IPS-18a (cell line): Measurements from ENCODE around the gene IFI27.
A peak's percentile ranks its signal among the peaks of the same experiment; 100 is the strongest.
"Not testable (repeated sequence)": the region's sequence is repeated elsewhere in the genome, so short reads cannot be mapped to it uniquely, and the experiment has no call there.

ENCODE experiments used
- H3K27ac ChIP-seq: one replicate; pipeline ENCODE4 v1.5.1; 2013; ENCODE audit warnings: low read length
- H3K27me3 ChIP-seq: one replicate; pipeline ENCODE4 v1.6.1; 2013; ENCODE audit warnings: mild to moderate bottlenecking, low read length; ENCODE audit not compliant: control insufficient read depth, insufficient read depth
- H3K36me3 ChIP-seq: one replicate; pipeline ENCODE4 v1.6.1; 2013; ENCODE audit warnings: low read depth, low read length; ENCODE audit not compliant: control insufficient read depth
- H3K4me1 ChIP-seq: one replicate; pipeline ENCODE4 v1.6.1; 2013; ENCODE audit warnings: low read depth, low read length; ENCODE audit not compliant: control insufficient read depth
- H3K4me3 ChIP-seq: one replicate; pipeline ENCODE4 v1.5.1; 2013; ENCODE audit warnings: low read length
- H3K9ac ChIP-seq: one replicate; pipeline ENCODE4 v1.6.1; 2013; ENCODE audit warnings: mild to moderate bottlenecking, low read length, moderate library complexity
- H3K9me3 ChIP-seq: one replicate; pipeline ENCODE4 v1.6.1; 2013; ENCODE audit warnings: low read depth, low read length; ENCODE audit not compliant: control insufficient read depth

The IFI27 gene

GRCh38 chr14:94110552-94111181, at the start of gene IFI27:
TSS of gene IFI27 (plus strand) at chr14:94110736.
- Histone ChIP-seq H3K27me3 (no peaks in the 10 kb centered on the region), H3K9ac (no peak within 1 kb of the TSS), H3K4me3 (no peak within 1 kb of the TSS), H3K4me1 (no peaks in the 10 kb centered on the region), H3K9me3 (no peaks in the 10 kb centered on the region), H3K27ac (no peak within 1 kb of the TSS), H3K36me3 (no peaks in the 10 kb centered on the region)

GRCh38 chr14:94062344-94062940, 48.1 kb upstream of the IFI27 start:
- peaks cover 46% of the 10 kb centered on the region for H3K36me3 ChIP-seq
- H3K9ac ChIP-seq = no peak overlapping the region
- peaks cover 10% of the 10 kb centered on the region for H3K4me1 ChIP-seq
- no peaks in the 10 kb centered on the region for H3K9me3 ChIP-seq
- no peak overlapping the region for H3K4me3 ChIP-seq
- H3K27me3 ChIP-seq = no peaks in the 10 kb centered on the region
- H3K27ac ChIP-seq = no peak overlapping the region

- Histone ChIP-seq H3K4me1 (peaks cover 10% of the 10 kb centered on the region), H3K36me3 (peaks cover 11% of the 10 kb centered on the region), H3K27me3 (no peaks in the 10 kb centered on the region), H3K9ac (no peak overlapping the region), H3K4me3 (no peak overlapping the region), H3K27ac (no peak overlapping the region), H3K9me3 (no peaks in the 10 kb centered on the region)
These were observed 44.4 kb upstream of the IFI27 start for GRCh38 chr14:94066089-94066676.

- not testable (repeated sequence) for H3K36me3 ChIP-seq, H3K4me1 ChIP-seq, H3K27me3 ChIP-seq
These were observed 38.5 kb upstream of the IFI27 start for GRCh38 chr14:94072076-94072475.

GRCh38 chr14:94074534-94074933, 36.0 kb upstream of the IFI27 start:
- no peak overlapping the region for H3K27ac ChIP-seq
- H3K4me3 ChIP-seq = no peak overlapping the region
- H3K9ac ChIP-seq = no peak overlapping the region
- H3K9me3 ChIP-seq = peaks cover 9% of the 10 kb centered on the region
- H3K36me3 ChIP-seq = peaks cover 22% of the 10 kb centered on the region
- no peaks in the 10 kb centered on the region for H3K27me3 ChIP-seq
- no peaks in the 10 kb centered on the region for H3K4me1 ChIP-seq

More at GRCh38 chr14:94072076-94072475, 38.5 kb upstream of the IFI27 start:
- H3K9me3 ChIP-seq, H3K4me3 ChIP-seq, H3K27ac ChIP-seq, H3K9ac ChIP-seq: not testable (repeated sequence)

GRCh38 chr14:94075008-94075407, 35.5 kb upstream of the IFI27 start:
- peaks cover 22% of the 10 kb centered on the region for H3K36me3 ChIP-seq
- no peaks in the 10 kb centered on the region for H3K27me3 ChIP-seq
- no peak overlapping the region for H3K9ac ChIP-seq
- no peak overlapping the region for H3K27ac ChIP-seq
- peaks cover 9% of the 10 kb centered on the region for H3K9me3 ChIP-seq
- H3K4me3 ChIP-seq = no peak overlapping the region
- no peaks in the 10 kb centered on the region for H3K4me1 ChIP-seq

- H3K36me3 ChIP-seq = peaks cover 22% of the 10 kb centered on the region
- H3K9ac ChIP-seq = no peak overlapping the region
- H3K4me3 ChIP-seq = no peak overlapping the region
- no peaks in the 10 kb centered on the region for H3K27me3 ChIP-seq
- H3K27ac ChIP-seq = no peak overlapping the region
- peaks cover 4% of the 10 kb centered on the region for H3K4me1 ChIP-seq
- peaks cover 9% of the 10 kb centered on the region for H3K9me3 ChIP-seq
These were observed 33.3 kb upstream of the IFI27 start for GRCh38 chr14:94077111-94077821.

- H3K9me3 ChIP-seq = peaks cover 9% of the 10 kb centered on the region
These were observed 32.7 kb upstream of the IFI27 start for GRCh38 chr14:94077823-94078222.

GRCh38 chr14:94079891-94080620, 30.5 kb upstream of the IFI27 start:
- no peaks in the 10 kb centered on the region for H3K27me3 ChIP-seq
- H3K4me1 ChIP-seq = peaks cover 4% of the 10 kb centered on the region
- no peak overlapping the region for H3K27ac ChIP-seq
- peak overlapping the region; percentile 86 for H3K9ac ChIP-seq
- peaks cover 6% of the 10 kb centered on the region for H3K9me3 ChIP-seq
- peaks cover 22% of the 10 kb centered on the region for H3K36me3 ChIP-seq
- H3K4me3 ChIP-seq = peak overlapping the region; percentile 94

More at GRCh38 chr14:94077823-94078222, 32.7 kb upstream of the IFI27 start:
- Histone ChIP-seq H3K9ac (no peak overlapping the region), H3K4me1 (peaks cover 4% of the 10 kb centered on the region), H3K27me3 (no peaks in the 10 kb centered on the region), H3K4me3 (no peak overlapping the region), H3K36me3 (peaks cover 22% of the 10 kb centered on the region), H3K27ac (no peak overlapping the region)

- Histone ChIP-seq H3K9ac (peak within 1 kb of the TSS; percentile 86), H3K4me1 (peaks cover 4% of the 10 kb centered on the region), H3K36me3 (peaks cover 22% of the 10 kb centered on the region), H3K9me3 (no peaks in the 10 kb centered on the region), H3K27me3 (no peaks in the 10 kb centered on the region), H3K27ac (peak within 1 kb of the TSS; percentile 25), H3K4me3 (peak within 1 kb of the TSS; percentile 94)
These were observed 29.7 kb upstream of the IFI27 start, which contains the start of the genes DDX24 and IFI27L1 for GRCh38 chr14:94080621-94081385. TSS of gene DDX24 (minus strand) at chr14:94081202. CDS start at chr14:94079742, 1,460 bp downstream. TSS of gene IFI27L1 (plus strand) at chr14:94081310. CDS start at chr14:94096938, 15,628 bp downstream.
